Panc1 (cell line): ENCODE data around the gene DAB1.
"Not testable (repeated sequence)": the region's sequence is repeated elsewhere in the genome, so short reads cannot be mapped to it uniquely, and the experiment has no call there.

Experiments used
- POLR2AphosphoS5 ChIP-seq: IDR thresholded peaks from 2 replicates; pipeline ENCODE4 v1.6.1; 2012; ENCODE audit warnings: mild to moderate bottlenecking, low read depth, low read length, moderate library complexity
- TF ChIP-seq, protein P1 (sequence below): fragments of 450-650 bp; IDR thresholded peaks from 2 replicates; pipeline ENCODE4 v1.5.1; 2017; ENCODE audit warnings: mild to moderate bottlenecking
- TF ChIP-seq, protein P2 (sequence below), 2 experiments: IDR thresholded peaks; 2 replicates each; pipeline ENCODE4 v1.6.1; 2011 to 2012; ENCODE audit warnings: low read depth in 2 of 2, control low read depth in 1 of 2, low read length in 1 of 2, mild to moderate bottlenecking in 1 of 2, moderate library complexity in 1 of 2; ENCODE audit not compliant: insufficient read depth in 1 of 2

- TF ChIP-seq, protein P1, sequence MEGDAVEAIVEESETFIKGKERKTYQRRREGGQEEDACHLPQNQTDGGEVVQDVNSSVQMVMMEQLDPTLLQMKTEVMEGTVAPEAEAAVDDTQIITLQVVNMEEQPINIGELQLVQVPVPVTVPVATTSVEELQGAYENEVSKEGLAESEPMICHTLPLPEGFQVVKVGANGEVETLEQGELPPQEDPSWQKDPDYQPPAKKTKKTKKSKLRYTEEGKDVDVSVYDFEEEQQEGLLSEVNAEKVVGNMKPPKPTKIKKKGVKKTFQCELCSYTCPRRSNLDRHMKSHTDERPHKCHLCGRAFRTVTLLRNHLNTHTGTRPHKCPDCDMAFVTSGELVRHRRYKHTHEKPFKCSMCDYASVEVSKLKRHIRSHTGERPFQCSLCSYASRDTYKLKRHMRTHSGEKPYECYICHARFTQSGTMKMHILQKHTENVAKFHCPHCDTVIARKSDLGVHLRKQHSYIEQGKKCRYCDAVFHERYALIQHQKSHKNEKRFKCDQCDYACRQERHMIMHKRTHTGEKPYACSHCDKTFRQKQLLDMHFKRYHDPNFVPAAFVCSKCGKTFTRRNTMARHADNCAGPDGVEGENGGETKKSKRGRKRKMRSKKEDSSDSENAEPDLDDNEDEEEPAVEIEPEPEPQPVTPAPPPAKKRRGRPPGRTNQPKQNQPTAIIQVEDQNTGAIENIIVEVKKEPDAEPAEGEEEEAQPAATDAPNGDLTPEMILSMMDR, result not testable (repeated sequence)
- not testable (repeated sequence) for TF ChIP-seq POLR2AphosphoS5
- TF ChIP-seq, protein P2, sequence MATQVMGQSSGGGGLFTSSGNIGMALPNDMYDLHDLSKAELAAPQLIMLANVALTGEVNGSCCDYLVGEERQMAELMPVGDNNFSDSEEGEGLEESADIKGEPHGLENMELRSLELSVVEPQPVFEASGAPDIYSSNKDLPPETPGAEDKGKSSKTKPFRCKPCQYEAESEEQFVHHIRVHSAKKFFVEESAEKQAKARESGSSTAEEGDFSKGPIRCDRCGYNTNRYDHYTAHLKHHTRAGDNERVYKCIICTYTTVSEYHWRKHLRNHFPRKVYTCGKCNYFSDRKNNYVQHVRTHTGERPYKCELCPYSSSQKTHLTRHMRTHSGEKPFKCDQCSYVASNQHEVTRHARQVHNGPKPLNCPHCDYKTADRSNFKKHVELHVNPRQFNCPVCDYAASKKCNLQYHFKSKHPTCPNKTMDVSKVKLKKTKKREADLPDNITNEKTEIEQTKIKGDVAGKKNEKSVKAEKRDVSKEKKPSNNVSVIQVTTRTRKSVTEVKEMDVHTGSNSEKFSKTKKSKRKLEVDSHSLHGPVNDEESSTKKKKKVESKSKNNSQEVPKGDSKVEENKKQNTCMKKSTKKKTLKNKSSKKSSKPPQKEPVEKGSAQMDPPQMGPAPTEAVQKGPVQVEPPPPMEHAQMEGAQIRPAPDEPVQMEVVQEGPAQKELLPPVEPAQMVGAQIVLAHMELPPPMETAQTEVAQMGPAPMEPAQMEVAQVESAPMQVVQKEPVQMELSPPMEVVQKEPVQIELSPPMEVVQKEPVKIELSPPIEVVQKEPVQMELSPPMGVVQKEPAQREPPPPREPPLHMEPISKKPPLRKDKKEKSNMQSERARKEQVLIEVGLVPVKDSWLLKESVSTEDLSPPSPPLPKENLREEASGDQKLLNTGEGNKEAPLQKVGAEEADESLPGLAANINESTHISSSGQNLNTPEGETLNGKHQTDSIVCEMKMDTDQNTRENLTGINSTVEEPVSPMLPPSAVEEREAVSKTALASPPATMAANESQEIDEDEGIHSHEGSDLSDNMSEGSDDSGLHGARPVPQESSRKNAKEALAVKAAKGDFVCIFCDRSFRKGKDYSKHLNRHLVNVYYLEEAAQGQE (IDR thresholded peaks at IDR 0.05; ENCODE audit: insufficient read depth in 1 of 2, low read depth in 2 of 2, low read length in 1 of 2), result not testable (repeated sequence)
These were observed 203.0 kb downstream of the DAB1 start for GRCh38 chr1:57220905-57221304.
